ENCODE results near the gene ZP2.
"Not testable (repeated sequence)": the region's sequence is repeated elsewhere in the genome, so short reads cannot be mapped to it uniquely, and the experiment has no call there.

The ZP2 gene

DNA sequence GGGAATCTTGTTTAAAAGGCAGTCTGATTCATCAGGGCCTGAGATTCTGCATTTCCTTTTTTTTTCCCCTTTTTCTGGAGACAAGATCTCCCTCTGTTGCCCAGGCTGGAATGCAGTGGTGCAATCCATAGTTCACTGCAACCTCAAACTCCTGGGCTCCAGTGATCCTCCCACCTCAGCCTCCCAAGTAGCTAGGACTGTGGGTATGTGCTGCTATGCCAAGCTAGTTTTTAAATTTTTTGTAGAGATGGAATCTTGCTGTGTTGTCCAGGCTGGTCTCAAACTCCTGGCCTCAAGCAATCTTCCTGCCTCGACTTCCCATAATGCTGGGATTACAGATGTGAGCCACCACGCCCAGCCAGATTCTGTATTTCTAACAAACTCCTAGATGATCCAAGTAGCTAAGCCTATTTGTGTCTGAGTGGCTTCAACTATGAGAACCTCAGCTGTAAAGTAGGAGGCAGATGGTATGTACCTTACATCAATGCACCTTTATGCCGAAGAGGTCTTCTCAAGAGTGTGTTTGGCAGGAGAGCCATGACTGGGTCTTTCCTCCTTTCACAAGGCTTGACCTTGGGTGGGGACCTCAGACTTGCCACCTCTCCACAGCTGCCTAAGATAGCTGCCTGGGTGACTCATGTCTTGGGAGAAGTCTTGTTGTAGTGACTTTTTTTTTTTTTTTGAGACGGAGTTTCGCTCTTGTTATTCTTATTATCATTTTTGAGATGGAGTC, 42.0 kb downstream of the ZP2 start:
- no peak for DNase-seq

DNA sequence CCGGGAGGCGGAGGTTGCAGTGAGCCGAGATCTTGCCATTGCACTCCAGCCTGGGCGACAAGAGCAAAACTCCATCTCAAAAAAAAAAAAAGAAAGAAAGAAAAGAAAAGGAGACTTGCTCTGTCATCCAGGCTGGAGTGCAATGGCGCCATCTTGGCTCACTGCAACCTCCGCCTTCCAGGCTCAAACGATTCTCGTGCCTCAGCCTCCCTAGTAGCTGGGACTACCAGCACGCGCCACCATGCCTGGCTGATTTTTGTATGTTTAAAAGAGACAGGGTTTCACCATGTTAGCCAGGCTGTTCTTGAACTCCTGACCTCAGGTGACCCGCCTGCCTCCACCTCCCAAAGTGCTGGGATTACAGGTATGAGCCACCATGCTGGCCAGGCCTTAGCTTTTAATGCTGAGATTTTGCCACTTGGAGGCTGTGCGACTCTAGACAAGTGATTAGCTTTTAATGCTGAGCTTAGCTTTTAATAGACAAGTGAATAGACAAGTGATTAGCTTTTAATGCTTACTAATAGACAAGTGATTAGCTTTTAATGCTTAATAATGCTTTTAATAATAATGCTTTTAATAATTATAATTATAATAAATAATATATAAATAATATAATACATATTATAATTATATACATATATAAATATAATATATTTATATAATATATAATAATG, 43.3 kb downstream of the ZP2 start:
- no peak for DNase-seq

DNA sequence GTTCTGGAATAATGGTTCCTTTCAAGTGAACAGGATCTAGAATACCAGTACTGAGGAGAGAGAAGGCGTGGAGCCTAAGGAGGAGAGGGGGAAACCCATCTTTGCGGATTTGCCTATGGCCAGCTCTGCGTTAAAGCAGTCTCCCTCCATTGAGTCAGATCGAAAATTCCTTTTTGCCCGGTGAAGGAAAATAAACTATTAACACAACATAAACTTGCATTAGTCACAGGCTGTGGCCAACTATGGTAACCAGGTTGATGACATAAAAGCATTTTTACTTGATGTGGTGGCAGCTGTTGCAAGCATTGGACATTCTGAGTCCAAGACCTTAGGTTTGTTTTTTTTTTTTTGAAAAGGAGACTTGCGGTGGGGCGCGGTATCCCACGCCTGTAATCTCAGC, 44.0 kb downstream of the ZP2 start:
- DNase-seq: no peak

DNA sequence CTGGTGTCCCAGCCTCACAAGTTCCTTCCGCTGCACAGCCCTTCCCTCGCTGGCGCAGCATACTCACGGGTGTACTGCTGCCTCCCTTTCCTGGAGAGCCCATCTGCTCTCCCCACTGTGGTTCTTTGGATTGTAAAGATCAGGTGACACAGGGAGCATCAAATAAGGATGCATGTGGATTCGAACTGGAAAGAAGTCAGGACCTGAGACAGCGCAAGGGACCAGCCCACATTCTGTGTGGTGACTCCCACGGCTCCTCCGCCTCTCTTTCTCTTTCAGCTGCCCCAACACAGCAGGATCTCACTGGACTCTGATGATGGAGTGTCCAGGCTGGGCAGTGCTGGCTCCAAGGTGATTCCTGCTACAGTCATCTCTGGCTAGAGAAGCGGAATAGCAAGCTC, 44.8 kb downstream of the ZP2 start:
- DNase-seq: no peak

DNA sequence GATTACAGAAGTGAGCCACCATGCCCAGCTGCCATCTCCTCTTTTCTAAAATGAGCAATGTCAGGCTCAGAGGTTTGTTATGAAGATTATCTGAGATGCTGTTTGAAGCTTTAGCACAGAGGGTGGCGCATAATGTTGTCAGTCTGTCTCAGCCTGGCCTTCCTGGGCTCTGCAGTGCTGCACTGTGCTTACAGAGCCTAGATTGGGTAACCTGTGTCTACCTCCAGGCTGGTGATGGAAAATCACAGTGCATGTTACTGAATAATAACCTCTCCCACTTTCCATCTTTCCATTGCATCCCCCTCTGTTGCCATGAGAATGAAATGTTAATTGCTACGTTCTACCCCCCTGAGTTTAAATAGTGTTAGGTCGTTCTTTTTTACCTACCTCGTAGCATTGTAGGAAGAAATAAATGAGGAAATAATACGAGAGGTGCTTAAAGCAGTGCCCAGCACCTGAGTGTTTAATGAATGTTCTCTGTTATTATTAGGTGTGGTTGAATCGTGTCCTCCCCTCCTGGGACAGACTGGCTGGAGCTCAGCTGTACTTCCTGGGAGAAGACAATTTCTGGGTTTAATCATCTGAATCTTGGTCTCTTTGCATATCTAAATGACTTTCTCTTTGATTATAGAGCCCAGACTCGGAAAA, 46.7 kb downstream of the ZP2 start:
- no peak for DNase-seq

DNA sequence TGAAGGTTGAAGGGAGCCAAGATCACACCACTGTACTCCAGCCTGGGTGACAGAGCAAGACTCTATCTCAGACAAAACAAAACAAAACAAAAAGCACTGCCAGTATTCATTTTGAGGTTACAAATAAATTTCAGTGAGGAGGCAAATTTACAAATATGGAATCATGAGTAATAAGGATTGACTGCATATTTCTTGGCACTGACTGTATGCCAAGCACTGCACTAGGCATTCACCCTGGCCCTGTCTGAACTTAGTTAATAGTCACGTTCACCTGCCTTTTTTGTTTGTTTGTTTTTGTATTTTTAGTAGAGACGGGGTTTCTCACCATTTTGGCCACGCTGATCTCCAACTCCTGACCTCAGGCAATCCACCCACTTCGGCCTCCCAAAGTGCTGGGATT, 47.8 kb downstream of the ZP2 start:
- DNase-seq: no peak

DNA sequence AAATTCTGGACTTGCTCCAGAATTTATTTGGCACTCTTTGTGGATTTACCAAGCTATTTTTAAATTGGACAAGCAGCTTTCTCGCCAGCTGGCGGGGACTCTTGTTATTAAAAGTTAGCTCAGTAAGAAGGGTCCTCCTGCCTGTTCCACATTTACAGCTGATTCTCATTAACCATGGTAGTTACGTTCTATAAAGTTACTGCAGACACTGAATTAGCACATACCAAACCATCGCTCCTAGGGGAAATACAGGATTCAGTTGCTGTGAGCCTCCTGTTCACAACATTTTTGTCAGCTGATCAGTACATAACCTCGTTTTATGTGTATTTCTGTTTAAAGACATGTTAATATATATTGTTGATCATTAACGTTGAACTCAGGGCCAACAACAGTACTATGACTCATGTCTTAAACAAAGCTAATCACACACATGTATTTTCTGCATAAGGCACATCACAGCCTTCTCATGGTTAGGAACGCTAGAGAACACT, 48.7 kb downstream of the ZP2 start:
- DNase-seq: no peak

DNA sequence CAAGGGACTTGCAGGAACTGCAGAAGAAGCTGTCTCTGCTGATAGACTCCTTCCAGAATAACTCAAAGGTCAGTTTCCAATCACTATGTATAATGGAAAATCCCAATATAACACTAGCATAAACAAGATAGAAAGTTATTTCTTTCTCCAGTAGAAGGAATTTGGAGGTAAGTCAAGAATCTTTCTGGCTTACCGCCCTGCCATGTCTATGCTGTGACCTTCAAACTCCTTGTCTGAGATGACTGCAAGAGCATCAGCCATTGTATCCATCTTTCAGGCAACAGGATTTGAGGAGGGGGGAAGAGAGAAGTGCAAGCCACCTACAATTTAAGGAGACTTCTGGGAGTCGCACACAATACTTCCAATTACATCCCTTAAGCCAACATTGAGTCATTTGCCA, 50.2 kb downstream of the ZP2 start:
- no peak for DNase-seq

DNA sequence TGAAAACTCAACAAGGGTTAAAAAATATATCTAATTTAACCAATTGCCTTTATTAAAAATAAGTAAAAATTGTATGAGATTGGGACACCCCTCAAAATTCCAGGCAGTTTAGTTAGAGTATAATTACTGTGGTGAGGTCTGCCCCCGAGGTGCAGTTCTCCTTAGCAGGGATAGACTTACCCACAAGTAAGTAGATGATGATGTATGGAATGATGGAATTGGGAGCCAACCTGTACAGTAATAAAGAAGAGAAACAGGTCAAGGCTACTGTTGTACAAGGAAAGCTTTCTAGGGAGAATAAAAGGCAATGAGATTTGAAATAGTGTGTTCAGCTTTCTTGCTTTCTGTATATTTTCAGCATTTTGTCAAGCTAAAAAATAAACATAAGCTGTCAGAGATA, 51.1 kb downstream of the ZP2 start:
- no peak for DNase-seq

DNA sequence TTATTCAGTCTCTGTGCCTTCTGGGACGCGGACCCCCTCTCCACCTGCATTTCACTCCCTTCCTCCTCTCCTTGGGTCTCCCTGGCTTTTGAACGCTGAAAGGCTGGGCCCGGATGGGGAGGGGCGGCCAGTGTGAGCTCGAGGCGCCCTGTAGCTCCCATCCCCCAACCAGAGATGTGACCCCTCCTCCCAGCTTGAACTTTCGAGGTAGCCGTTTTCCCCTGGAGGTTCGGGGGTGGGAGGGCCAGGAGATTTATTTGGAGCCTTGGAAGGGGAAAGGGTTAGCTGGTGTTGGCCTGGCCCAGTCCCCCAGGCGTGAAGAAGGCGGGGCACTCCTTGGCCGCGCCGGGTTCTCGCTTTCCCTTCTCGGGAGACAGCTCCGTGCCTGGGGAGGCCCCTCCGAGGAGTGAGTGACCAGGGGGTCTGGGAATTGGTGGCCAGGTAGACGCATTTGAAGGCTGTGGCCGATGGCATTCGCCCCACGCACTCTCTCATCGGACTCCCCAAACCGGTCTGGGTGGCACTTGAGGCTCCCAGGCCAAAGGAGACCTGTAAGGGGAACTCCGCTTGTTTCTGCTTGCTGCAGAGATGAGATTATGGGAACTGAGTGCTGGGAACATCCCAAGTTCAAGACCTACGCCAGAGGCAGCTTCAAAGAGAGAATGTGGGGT, 52.0 kb downstream of the ZP2 start:
- peak in 1 of 4 experiments; percentile 7 for DNase-seq

DNA sequence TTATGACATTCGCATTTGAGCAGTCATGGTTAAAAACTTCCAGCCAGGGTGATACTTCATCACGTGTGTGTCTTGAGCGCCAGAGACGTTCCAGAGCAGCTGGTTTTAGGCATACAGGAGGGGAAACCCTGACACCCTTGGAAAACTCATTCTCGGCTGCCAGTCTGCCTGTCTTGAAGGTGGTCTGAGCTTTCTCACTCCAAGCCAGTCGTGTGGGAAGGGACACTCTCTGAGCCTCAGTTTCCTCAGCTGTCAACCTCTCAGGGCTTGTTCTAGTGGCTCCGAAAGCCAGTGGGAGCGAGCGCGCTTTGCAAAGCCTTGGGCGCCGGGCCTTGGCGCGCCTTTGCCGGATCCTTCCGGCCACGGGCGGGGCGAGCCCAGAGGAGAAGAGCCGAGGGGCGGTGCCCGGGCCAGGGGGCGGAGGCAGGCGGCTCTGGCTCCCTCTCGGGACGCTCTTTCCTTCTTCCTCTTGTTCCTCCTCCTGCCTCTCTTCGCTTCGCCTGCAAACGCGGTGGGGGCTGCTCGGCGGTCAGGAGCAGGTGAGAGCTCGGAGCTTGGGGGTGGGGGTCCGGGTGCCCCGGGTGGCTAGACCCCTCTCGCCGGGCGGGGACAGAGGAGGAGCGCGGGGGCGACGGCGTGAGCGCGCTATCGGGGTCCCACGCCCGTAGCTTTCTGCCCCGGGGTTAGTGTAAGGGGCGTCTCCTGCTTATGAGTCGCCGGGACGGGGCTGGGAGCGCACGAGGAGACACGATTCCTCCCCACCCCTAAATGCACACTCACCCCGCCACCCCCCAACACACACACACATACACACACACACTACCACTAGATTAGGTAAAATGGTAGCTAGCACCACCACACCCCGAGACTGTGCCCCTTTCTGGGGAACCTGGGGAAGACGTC, 52.9 kb downstream of the ZP2 start, which contains the start of gene LDAF1:
Gene LDAF1 (plus strand): TSS at position 467 of the 903 bp plus-strand sequence. CDS start 2,509 bp downstream, outside the sequence.
- peak; percentile 65 to 73 (median 66) for DNase-seq

DNA sequence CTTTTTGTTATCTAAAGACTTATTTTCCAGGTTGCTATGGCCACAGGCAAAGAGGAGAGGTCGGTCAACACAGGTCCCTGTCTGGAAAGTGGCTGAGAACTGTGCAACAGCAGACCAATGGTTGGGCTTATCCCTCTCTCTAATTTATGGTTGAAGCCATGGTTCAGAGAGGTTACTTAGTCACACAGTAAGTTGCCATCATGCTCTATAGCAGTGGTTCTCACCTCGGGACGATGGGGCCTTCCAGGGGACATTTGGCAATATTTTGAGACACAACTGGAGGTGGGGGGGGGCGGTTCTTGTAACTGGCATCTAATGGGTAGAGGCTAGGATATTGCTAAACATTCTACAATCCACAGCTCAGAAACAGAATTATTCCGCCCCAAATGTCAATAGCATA, 53.7 kb downstream of the ZP2 start:
- no peak for DNase-seq

DNA sequence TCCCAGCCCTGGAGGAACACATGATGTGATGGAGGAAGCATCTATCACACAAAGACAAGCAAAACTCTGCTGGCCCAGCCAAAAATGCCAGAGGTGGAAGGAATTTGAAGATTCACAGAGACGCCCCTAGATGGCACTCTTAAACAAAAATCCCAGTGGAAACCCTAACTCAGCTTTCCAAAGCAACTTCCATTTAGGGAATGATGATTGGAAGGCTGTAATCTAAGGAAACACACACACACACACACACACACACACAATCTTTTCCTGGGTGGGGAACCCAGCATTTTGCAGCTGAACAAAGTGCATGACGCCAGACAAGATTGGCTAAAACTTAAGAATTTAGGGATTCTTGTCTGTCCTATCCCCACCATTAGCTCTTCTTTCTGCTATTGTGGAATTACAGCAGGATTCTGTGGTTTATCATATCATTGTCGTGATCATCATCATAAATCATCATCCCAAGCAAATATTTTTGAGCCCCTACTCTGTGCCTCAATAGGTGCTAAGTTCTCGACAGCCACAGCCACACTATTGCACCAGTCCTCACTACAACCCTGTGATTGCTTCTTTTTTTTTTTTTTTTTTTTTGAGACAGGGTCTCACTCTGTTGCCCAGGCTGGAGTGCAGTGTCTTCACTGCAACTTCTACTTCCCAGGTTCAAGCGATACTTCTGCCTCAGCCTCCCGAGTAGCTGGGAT, 54.5 kb downstream of the ZP2 start:
- DNase-seq: no peak

DNA sequence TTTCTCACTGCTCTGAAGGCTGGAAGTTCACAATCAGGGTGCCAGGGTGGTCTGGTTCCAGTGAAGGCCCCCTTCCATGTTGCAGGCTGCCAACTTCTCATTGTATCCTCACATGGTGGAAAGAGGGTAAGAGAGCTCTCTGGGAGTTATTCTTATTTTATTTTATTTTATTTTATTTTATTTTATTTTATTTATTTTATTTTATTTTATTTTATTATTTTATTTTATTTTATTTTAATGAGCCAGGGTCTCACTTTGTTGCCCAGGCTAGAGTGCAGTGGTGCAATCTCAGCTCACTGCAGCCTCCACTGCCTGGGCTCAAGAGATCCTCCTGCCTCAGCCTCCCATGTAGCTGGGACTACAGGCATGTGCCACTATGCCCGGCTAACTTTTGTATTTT, 55.4 kb downstream of the ZP2 start:
- not testable (repeated sequence) for DNase-seq

DNA sequence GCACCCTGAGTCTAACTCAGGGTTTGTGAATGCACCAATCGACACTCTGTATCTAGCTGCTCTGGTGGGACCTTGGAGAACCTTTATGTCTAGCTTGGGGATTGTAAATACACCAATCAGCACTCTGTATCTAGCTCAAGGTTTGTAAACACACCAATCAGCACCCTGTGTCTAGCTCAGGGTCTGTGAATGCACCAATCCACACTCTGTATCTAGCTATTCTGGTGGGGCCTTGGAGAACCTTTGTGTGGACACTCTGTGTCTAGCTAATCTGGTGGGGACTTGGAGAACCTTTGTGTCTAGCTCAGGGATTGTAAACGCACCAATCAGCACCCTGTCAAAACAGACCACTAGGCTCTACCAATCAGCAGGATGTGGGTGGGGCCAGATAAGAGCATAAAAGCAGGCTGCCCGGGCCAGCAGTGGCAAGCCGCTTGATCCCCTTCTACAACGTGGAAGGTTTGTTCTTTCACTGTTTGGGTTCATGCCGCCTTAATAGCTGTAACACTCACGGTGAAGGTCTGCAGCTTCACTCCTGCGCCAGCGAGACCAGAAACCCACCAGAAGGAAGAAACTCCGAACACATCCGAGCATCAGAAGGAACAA, 58.1 kb downstream of the ZP2 start:
- DNase-seq: not testable (repeated sequence)

DNA sequence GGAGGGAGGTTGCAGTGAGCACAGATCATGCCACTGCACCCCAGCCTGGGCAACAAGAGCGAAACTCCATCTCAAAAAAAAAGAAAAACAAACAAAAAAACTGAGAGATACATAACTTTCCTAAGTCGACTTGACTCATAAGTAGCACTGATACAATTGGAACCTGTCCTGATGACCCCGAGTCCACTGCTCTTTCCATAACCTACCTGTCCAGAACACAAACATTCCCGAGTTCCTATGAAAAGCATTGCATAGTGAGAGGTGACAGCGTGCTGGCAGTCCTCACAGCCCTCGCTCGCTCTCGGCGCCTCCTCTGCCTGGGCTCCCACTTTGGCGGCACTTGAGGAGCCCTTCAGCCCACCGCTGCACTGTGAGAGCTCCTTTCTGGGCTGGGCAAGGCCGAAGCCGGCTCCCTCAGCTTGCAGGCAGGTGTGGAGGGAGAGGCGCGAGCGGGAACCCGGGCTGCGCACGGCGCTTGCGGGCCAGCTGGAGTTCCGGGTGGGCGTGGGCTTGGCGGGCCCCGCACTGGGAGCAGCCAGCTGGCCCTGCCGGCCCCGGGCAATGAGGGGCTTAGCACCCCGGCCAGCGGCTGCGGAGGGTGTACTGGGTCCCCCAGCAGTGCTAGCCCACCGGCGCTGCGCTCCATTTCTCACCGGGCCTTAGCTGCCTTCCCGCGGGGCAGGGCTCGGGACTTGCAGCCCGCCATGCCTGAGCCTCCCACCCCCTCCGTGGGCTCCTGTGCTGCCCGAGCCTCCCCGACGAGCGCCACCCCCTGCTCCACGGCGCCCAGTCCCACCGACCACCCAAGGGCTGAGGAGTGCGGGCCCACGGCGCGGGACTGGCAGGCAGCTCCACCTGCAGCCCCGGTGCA, 59.0 kb downstream of the ZP2 start:
- DNase-seq: not testable (repeated sequence)

DNA sequence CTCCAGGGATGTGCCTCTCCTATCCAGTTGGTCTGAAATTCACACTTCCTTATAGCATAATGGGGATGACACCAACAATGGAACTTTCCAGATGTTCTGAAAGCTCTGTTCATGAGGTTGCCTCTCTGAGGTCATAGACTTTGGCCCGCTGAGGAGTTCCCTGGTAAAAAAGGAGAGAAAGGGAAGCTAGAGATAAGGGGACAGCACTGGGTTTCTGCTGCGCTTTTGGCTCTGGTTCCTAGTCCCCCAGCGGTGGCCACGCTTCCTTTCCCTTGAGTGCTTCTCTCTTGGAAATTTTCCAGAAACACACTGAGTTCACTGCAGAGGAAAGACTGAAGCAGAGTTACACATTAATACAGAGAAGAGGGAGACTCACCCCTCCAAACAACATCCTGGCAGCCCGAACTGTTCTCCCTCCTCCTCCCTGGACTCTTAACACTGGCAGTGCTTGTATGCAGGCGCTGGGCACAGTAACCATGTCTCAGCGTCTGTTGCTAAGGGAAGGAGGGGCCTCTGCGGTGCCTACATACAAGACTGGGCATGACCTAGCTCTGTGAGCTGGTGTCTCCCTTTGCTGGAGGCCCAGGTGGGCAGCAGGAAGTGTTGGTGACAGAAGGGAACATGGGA, 60.9 kb downstream of the ZP2 start, which contains the start of gene DNAH3:
Gene DNAH3 (minus strand): TSS at position 472 of the 627 bp plus-strand sequence. CDS start 527 bp downstream, outside the sequence.
- DNase-seq: no peak
